ENCODE results near the gene FERMT3. TPM values are rescaled to one million over a fixed set of nuclear protein-coding genes. Genes with fewer than 3 reads are reported as not detected.

The FERMT3 gene
- total and polyA plus RNA-seq, 12 donors = 2.3 to 30.8 (median 6.8) TPM

DNA sequence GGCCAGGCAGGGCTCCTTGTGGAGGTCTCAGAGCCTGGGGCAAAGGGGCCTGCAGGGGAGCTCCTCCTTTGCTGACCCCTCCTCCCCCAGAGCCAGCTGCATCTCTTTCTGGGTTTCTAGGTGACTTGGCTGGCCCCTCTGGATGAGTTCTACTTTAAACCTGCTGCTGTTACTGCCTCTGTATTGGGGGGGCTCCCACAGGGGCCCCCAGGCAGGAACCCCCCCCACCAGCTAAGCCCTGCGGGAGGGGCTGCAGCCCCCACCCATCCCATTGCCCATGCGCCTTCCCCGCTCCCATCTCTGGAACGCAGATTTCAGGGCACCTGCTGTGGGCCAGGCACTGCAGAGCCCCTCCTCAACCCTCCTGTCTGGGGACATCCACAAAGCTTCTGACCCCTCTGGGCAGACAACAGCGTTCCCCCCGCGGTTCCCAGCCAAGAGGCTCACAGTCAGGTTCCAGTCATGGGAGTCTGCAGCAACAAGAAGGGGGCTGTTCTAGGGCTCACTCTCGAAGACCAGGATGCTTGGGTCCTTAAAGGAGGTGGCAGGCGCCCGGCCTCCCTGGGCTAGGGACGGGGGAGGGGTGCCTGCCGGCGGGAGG lies 44.0 kb downstream of the FERMT3 start:
- DNase-seq = no peak
- no peak for TF ChIP-seq CTCF (IDR thresholded peaks at IDR 0.05)
- no peaks in the 10 kb centered on the region for H3K27me3 ChIP-seq
- no peaks in the 10 kb centered on the region for H3K9me3 ChIP-seq
- H3K4me3 ChIP-seq = peak overlapping the region in 9 of 10 donors; percentile 72 to 93 (median 84)
- peaks cover 0 to 14% (median 2%) of the 10 kb centered on the region in 9 donors for H3K36me3 ChIP-seq
- peaks cover 9 to 55% (median 46%) of the 10 kb centered on the region in 9 donors for H3K4me1 ChIP-seq
- intact Hi-C loops (cut with DNase I) = loop anchor here in 3 of 10 donors (1.0 to 5.0 kb wide), 4 partner anchors 16 to 52 kb away; partner anchors contain the start of gene CATSPERZ (in 1 of the 3)
- no peak for ATAC-seq
- H3K27ac ChIP-seq = peak overlapping the region in 6 of 10 donors; percentile 11 to 85 (median 66)
- 22 to 25% methylated on average over 13 of the region's 13 CpGs for WGBS, 2 donors

- intact Hi-C loops (cut with DNase I) = loop anchor here in 3 of 10 donors (1.0 to 5.0 kb wide), 4 partner anchors 16 to 51 kb away; partner anchors contain the start of gene CATSPERZ (in 1 of the 3)
- Histone ChIP-seq H3K27ac (peak within 1 kb of the TSS; percentile 11 to 87 (median 82)), H3K27me3 (no peaks in the 10 kb centered on the region), H3K9me3 (no peaks in the 10 kb centered on the region), H3K4me1 (peaks cover 4 to 48% (median 41%) of the 10 kb centered on the region in 9 donors), H3K4me3 (peak within 1 kb of the TSS; percentile 70 to 93 (median 84)), H3K36me3 (peaks cover 0 to 21% (median 9%) of the 10 kb centered on the region in 9 donors)
- peak; percentile 23 to 80 (median 50) for ATAC-seq
- peak; percentile 40 to 69 for DNase-seq
- peak; percentile 67 to 93 (median 80) for TF ChIP-seq CTCF (IDR thresholded peaks at IDR 0.05)
- WGBS, 2 donors = 1% methylated on average over 55 to 75 of the region's 75 CpGs
These were observed 44.7 kb downstream of the FERMT3 start, which contains the start of gene PLCB3 for GRCh38 chr11:64251016-64251752. Gene PLCB3 (plus strand): TSS chr11:64251530. CDS start chr11:64251650, 120 bp downstream.

GRCh38 chr11:64251753-64252002 lies 45.2 kb downstream of the FERMT3 start:
- H3K36me3 ChIP-seq = peaks cover 0 to 26% (median 14%) of the 10 kb centered on the region in 9 donors
- ATAC-seq (no peak), DNase-seq (no peak)
- peak overlapping the region; percentile 11 to 87 (median 82) for H3K27ac ChIP-seq
- H3K4me1 ChIP-seq = peaks cover 4 to 47% (median 41%) of the 10 kb centered on the region in 9 donors
- no peak for TF ChIP-seq CTCF (IDR thresholded peaks at IDR 0.05)
- 1 to 3% methylated on average over 18 of the region's 18 CpGs for WGBS, 2 donors
- intact Hi-C loops (cut with DNase I) = loop anchor here in 5 of 10 donors (1.0 to 5.0 kb wide), 4 partner anchors 15 to 51 kb away; partner anchors contain the start of gene CATSPERZ (in 1 of the 5)
- peak overlapping the region; percentile 70 to 93 (median 84) for H3K4me3 ChIP-seq
- H3K27me3 ChIP-seq = no peaks in the 10 kb centered on the region
- H3K9me3 ChIP-seq = no peaks in the 10 kb centered on the region
